GM12874 (cell line): ENCODE results near the gene GADL1.

Experiments used
- TF ChIP-seq, protein P1 (sequence below): IDR thresholded peaks from 2 replicates; pipeline ENCODE4 v1.5.1; 2011; ENCODE audit warnings: low read depth, mild to moderate bottlenecking, control low read depth, low read length, moderate library complexity; ENCODE audit not compliant: insufficient read depth

The GADL1 gene

GRCh38 chr3:30760040-30760695 is 134.3 kb downstream of the GADL1 start:
- TF ChIP-seq, protein P1, sequence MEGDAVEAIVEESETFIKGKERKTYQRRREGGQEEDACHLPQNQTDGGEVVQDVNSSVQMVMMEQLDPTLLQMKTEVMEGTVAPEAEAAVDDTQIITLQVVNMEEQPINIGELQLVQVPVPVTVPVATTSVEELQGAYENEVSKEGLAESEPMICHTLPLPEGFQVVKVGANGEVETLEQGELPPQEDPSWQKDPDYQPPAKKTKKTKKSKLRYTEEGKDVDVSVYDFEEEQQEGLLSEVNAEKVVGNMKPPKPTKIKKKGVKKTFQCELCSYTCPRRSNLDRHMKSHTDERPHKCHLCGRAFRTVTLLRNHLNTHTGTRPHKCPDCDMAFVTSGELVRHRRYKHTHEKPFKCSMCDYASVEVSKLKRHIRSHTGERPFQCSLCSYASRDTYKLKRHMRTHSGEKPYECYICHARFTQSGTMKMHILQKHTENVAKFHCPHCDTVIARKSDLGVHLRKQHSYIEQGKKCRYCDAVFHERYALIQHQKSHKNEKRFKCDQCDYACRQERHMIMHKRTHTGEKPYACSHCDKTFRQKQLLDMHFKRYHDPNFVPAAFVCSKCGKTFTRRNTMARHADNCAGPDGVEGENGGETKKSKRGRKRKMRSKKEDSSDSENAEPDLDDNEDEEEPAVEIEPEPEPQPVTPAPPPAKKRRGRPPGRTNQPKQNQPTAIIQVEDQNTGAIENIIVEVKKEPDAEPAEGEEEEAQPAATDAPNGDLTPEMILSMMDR: no peak

DNA sequence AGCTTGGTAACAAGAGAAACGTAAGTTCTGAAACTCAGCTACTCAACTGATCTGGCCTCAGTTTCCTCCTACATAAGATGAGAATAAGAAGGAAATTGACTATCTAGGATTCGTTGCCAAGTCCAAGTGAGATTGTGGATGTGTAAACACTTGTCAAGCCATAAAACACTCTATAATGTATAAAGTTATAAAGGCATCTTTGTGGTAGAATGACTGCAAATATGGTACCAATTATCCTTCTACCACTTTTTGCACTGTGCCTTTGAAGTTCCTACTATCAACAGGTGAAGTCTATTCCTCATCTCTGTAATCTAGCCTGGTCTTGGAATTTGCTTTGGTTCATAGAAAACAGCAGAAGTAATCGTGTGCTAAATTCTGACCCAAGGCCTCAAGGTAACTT is 138.2 kb downstream of the GADL1 start:
- TF ChIP-seq, protein P1: no peak

GRCh38 chr3:30754426-30754825 is 140.0 kb downstream of the GADL1 start:
- TF ChIP-seq, protein P1: no peak

GRCh38 chr3:30753766-30754165 is 140.7 kb downstream of the GADL1 start:
- TF ChIP-seq, protein P1: no peak

DNA sequence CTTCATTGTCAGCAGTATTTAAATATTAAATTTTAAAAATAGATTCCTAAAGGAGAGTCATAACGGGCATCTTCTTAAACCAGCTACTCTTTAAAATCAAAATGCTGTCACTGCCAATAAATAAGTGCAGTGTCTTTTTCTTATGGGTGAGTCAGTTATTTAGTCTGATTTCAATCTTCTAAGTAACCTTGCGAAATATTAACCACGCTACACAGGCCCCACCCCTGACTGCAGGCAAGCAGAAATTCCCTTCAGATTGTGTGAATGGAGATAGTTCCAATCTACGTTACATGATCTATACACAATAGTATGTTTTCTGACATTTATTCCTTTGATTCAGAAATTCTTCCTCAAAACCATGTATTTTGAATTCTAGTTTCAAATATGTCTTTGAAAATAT is 141.5 kb downstream of the GADL1 start:
- TF ChIP-seq, protein P1: no peak

DNA sequence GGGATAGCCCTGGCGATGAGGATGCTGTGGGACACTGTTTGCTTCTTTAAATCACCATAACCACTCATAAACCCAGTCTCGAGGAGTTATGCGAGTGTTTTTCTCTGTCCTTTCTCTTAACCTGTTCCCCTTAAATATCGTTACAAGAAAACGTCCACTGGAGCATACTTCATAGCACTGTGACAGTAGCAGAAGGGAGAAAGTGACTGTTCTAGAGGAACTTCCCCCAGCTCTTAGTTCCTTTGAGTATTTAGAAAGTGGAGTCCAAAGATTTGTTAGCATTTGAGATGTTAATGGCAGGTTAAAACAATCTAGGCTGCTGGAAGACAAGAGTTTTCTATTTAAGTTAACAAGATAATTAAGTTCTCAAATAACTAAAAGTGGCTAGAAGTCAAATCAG is 142.0 kb downstream of the GADL1 start:
- TF ChIP-seq, protein P1: no peak

DNA sequence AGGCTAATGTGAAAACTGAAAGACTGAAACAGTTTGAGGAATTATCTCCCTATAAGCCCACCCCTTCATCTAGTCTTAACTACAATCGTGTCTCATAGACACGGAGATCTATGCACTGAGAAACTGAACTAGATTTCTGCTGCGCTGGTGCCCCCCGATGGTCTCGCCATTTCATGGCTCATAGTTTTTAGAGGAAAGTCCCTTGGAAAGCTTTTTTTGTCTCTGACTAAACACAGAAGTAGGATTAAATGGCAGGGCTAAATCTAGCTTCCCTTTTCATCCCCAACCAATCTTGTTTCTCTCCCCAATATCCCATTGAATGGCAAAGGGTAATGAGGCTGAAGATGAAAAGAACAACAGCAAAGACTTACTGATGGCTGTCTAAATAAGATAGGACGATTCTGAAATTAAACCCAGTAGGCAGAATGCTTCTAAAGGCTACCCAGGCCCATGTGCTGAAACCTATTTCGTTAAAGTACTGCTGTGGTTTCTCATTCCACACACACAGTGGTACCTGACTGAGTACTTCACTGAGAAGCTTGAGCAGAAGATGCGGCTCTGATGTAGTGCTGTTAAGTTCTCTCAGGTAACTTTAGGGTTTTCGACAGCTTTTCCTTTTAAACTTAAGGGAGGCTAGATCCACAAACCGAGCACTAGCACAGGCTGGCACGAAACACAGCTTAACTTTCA is 142.7 kb downstream of the GADL1 start:
- TF ChIP-seq, protein P1: no peak
